Measurements from ENCODE around the gene SAMD15.

The SAMD15 gene

GRCh38 chr14:77390188-77390587, 13.0 kb downstream of the SAMD15 start:
- no peak for TF ChIP-seq EZH2 (IDR thresholded peaks at IDR 0.05; ENCODE audit: borderline replicate concordance, low read depth, low read length, severe bottlenecking)
- TF ChIP-seq, protein P1, sequence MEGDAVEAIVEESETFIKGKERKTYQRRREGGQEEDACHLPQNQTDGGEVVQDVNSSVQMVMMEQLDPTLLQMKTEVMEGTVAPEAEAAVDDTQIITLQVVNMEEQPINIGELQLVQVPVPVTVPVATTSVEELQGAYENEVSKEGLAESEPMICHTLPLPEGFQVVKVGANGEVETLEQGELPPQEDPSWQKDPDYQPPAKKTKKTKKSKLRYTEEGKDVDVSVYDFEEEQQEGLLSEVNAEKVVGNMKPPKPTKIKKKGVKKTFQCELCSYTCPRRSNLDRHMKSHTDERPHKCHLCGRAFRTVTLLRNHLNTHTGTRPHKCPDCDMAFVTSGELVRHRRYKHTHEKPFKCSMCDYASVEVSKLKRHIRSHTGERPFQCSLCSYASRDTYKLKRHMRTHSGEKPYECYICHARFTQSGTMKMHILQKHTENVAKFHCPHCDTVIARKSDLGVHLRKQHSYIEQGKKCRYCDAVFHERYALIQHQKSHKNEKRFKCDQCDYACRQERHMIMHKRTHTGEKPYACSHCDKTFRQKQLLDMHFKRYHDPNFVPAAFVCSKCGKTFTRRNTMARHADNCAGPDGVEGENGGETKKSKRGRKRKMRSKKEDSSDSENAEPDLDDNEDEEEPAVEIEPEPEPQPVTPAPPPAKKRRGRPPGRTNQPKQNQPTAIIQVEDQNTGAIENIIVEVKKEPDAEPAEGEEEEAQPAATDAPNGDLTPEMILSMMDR (IDR thresholded peaks at IDR 0.05; ENCODE audit: borderline replicate concordance, extremely low read depth, low read length, poor library complexity, severe bottlenecking) = no peak
- DNase-seq = no peak
- no peak overlapping the region for H3K4me2 ChIP-seq (ENCODE audit: insufficient read depth, low read length)

DNA sequence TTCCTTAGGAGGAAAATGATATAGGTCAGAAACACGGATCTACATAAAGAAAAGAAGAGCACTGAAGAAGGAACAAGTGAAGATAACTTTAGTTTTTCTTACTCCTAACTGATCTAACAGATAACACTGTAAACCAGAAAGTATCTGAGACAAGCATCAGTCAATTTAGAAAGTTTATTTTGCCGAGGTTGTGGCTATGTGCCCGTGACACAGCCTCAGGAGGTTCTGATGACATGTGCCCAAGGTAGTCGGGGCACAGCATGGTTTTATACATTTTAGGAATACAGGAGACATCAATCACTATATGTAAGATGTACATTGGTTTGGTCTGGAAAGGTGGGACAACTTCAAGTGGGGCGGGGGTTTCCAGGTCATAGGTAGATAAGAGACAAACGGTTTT, 23.0 kb downstream of the SAMD15 start:
- TF ChIP-seq, protein P1 (IDR thresholded peaks at IDR 0.05; ENCODE audit: borderline replicate concordance, extremely low read depth, low read length, poor library complexity, severe bottlenecking) = no peak
- TF ChIP-seq EZH2 (IDR thresholded peaks at IDR 0.05; ENCODE audit: borderline replicate concordance, low read depth, low read length, severe bottlenecking) = no peak
- DNase-seq = no peak
- no peak for ATAC-seq (ENCODE audit: insufficient read depth, low read depth)
- H3K9ac ChIP-seq (ENCODE audit: low read depth, low read length) = no peak overlapping the region
- no peaks in the 10 kb centered on the region for H3K36me3 ChIP-seq (ENCODE audit: insufficient read depth, low read length)
- H2AFZ ChIP-seq (ENCODE audit: low read depth, low read length) = no peak overlapping the region
- H4K20me1 ChIP-seq (ENCODE audit: insufficient read depth, low read length) = no peaks in the 10 kb centered on the region
- no peaks in the 10 kb centered on the region for H3K9me3 ChIP-seq (ENCODE audit: insufficient read depth, low read length, severe bottlenecking)
- no peaks in the 10 kb centered on the region for H3K79me2 ChIP-seq (ENCODE audit: insufficient read depth, low read length)
- H3K4me3 ChIP-seq (ENCODE audit: low read depth in 1 of 2, low read length in 2 of 2) = no peak overlapping the region
- H3K4me2 ChIP-seq (ENCODE audit: insufficient read depth, low read length) = no peak overlapping the region
- no peaks in the 10 kb centered on the region for H3K4me1 ChIP-seq (ENCODE audit: insufficient read depth, low read length)
- no peak overlapping the region for H3K27ac ChIP-seq (ENCODE audit: low read length)
- H3K27me3 ChIP-seq (ENCODE audit: insufficient read depth, low read length, poor library complexity) = no peaks in the 10 kb centered on the region

More at GRCh38 chr14:77390188-77390587, 13.0 kb downstream of the SAMD15 start:
- no peak overlapping the region for H3K4me3 ChIP-seq (ENCODE audit: low read depth in 1 of 2, low read length in 2 of 2)
- H3K4me1 ChIP-seq (ENCODE audit: insufficient read depth, low read length) = no peaks in the 10 kb centered on the region
- no peak overlapping the region for H2AFZ ChIP-seq (ENCODE audit: low read depth, low read length)
- H3K9ac ChIP-seq (ENCODE audit: low read depth, low read length) = no peak overlapping the region
- H3K27me3 ChIP-seq (ENCODE audit: insufficient read depth, low read length, poor library complexity) = no peaks in the 10 kb centered on the region
- no peaks in the 10 kb centered on the region for H3K9me3 ChIP-seq (ENCODE audit: insufficient read depth, low read length, severe bottlenecking)
- H3K27ac ChIP-seq (ENCODE audit: low read length) = no peak overlapping the region
- no peaks in the 10 kb centered on the region for H3K36me3 ChIP-seq (ENCODE audit: insufficient read depth, low read length)
- H4K20me1 ChIP-seq (ENCODE audit: insufficient read depth, low read length) = no peaks in the 10 kb centered on the region
- no peak for ATAC-seq (ENCODE audit: insufficient read depth, low read depth)
- no peaks in the 10 kb centered on the region for H3K79me2 ChIP-seq (ENCODE audit: insufficient read depth, low read length)

DNA sequence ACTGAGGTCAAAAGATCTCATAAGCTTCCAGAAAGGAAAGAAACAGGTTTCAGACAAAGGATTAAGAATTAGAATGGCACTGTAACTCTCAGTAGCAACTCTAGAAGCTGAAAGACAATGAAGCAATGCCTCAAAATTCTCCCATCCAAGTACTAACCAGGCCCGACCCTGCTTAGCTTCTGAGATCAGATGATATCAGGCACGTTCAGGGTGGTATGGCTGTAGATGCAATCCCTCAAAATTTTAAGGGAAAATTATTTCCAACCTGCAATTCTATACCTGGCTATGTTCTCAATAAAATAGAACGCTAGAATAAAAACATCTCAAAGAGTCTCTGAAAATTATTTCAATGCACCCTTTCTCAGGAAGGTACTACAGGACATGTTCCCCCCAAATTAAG, 26.6 kb downstream of the SAMD15 start:
- Histone ChIP-seq H3K27ac (ENCODE audit: low read length) (no peak overlapping the region), H3K4me2 (ENCODE audit: insufficient read depth, low read length) (no peak overlapping the region), H2AFZ (ENCODE audit: low read depth, low read length) (no peak overlapping the region), H3K4me1 (ENCODE audit: insufficient read depth, low read length) (no peaks in the 10 kb centered on the region), H3K9ac (ENCODE audit: low read depth, low read length) (no peak overlapping the region), H3K79me2 (ENCODE audit: insufficient read depth, low read length) (no peaks in the 10 kb centered on the region), H3K9me3 (ENCODE audit: insufficient read depth, low read length, severe bottlenecking) (no peaks in the 10 kb centered on the region), H4K20me1 (ENCODE audit: insufficient read depth, low read length) (no peaks in the 10 kb centered on the region), H3K36me3 (ENCODE audit: insufficient read depth, low read length) (no peaks in the 10 kb centered on the region), H3K4me3 (ENCODE audit: low read depth in 1 of 2, low read length in 2 of 2) (no peak overlapping the region), H3K27me3 (ENCODE audit: insufficient read depth, low read length, poor library complexity) (no peaks in the 10 kb centered on the region)
- no peak for DNase-seq
- no peak for ATAC-seq (ENCODE audit: insufficient read depth, low read depth)
- TF ChIP-seq EZH2 (IDR thresholded peaks at IDR 0.05; ENCODE audit: borderline replicate concordance, low read depth, low read length, severe bottlenecking) = no peak
- TF ChIP-seq, protein P1 (IDR thresholded peaks at IDR 0.05; ENCODE audit: borderline replicate concordance, extremely low read depth, low read length, poor library complexity, severe bottlenecking) = no peak

DNA sequence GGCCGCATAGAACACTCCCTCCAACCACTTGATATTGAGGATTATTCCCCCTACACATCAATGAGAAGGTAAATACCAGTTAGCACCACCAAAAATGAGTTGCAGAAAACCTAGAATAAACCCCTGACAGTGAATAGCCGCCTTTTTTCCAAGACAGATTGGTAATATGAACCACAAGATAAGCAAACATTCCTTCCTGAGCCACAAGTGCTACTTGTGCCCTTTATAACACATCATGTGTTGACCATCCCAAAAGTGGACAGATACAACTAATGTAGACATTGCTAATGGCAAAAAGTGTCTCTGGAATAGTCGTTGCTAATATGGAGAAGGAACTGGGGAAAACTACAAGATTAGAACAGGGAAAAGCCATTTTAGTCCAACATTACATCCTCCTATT, 28.9 kb downstream of the SAMD15 start:
- H3K9me3 ChIP-seq (ENCODE audit: insufficient read depth, low read length, severe bottlenecking) = no peaks in the 10 kb centered on the region
- H4K20me1 ChIP-seq (ENCODE audit: insufficient read depth, low read length) = no peaks in the 10 kb centered on the region
- no peaks in the 10 kb centered on the region for H3K36me3 ChIP-seq (ENCODE audit: insufficient read depth, low read length)
- no peak overlapping the region for H3K9ac ChIP-seq (ENCODE audit: low read depth, low read length)
- H3K27me3 ChIP-seq (ENCODE audit: insufficient read depth, low read length, poor library complexity) = no peaks in the 10 kb centered on the region
- no peaks in the 10 kb centered on the region for H3K79me2 ChIP-seq (ENCODE audit: insufficient read depth, low read length)
- H3K4me3 ChIP-seq (ENCODE audit: low read depth in 1 of 2, low read length in 2 of 2) = no peak overlapping the region
- DNase-seq (no peak), ATAC-seq (ENCODE audit: insufficient read depth, low read depth) (no peak)
- TF ChIP-seq EZH2 (IDR thresholded peaks at IDR 0.05; ENCODE audit: borderline replicate concordance, low read depth, low read length, severe bottlenecking) = no peak
- no peak overlapping the region for H3K4me2 ChIP-seq (ENCODE audit: insufficient read depth, low read length)
- H3K27ac ChIP-seq (ENCODE audit: low read length) = no peak overlapping the region
- no peak overlapping the region for H2AFZ ChIP-seq (ENCODE audit: low read depth, low read length)
- no peaks in the 10 kb centered on the region for H3K4me1 ChIP-seq (ENCODE audit: insufficient read depth, low read length)

Measured in DND-41 (cell line).